GM18870 (cell line): ENCODE measurements around the gene GNL1.
"Not testable (repeated sequence)": the region's sequence is repeated elsewhere in the genome, so short reads cannot be mapped to it uniquely, and the experiment has no call there.

Experiments
- ATAC-seq: cut with Tn5 transposase; IDR thresholded peaks from one replicate; pipeline ENCODE4 v1.9.1; 2021; ENCODE audit warnings: moderate library complexity; ENCODE audit not compliant: unreplicated experiment

GNL1 gene

GRCh38 chr6:30533460-30534294, 22.6 kb downstream of the GNL1 start:
- ATAC-seq: no peak

DNA sequence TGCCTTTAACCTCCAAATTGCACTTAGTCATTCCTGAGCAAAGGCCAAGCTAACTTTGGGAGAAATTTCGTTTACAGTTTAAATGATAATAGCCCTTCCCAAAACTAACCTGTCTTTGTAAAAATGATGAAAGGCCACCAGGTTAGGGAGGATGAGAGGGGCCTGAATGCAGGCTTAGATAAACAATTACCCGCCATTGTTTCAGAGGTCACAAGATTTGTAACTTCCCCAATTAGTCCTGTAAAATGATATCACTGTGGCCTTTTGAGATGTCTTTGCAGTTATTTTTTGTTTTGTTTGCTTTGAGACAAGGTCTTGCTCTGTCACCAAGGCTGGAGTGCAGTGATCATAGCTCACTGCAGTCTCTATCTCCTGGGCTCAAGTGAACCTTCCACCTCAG, 26.3 kb downstream of the GNL1 start:
- no peak for ATAC-seq

DNA sequence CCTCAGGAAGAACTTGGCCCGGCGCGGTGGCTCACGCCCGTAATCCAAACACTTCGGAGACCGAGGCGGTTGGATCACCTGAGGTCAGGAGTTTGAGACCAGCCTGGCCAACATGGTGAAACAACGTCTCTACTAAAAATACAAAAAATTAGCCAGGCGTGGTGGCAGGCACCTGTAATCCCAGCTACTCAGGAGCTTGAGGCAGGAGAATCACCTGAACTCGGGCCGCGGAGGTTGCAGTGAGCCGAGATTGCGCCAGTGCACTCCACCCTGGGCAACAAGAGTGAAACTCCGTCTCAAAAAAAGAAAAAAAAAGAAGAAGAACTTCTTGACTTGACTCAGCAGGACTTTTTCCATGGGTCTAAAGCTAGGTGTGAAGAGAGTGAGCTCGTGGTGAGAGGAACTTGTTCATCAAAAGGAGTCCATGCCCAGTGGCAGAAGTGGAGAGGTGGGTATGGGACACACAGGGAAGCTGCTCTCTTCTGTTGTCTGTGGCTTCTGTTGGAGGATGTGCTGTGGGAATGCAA, 26.9 kb downstream of the GNL1 start:
- not testable (repeated sequence) for ATAC-seq

- ATAC-seq: not testable (repeated sequence)
Observed at GRCh38 chr6:30526444-30526843, 29.8 kb downstream of the GNL1 start.

DNA sequence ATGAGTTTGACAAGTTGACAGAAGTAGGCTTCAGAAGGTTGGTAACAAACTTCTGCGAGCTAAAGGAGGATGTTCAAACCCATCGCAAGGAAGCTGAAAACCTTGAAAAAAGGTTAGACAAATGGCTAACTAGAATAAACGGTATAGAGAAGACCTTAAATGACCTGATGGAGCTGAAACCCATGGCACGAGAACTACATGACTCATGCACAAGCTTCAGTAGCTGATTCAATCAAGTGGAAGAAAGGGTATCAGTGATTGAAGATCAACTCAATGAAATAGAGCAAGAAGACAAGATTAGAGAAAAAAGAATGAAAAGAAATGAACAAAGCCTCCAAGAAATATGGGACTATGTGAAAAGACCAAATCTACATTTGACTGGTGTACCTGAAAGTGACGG, 34.3 kb downstream of the GNL1 start:
- ATAC-seq: not testable (repeated sequence)

GRCh38 chr6:30521082-30521481, 35.2 kb downstream of the GNL1 start:
- not testable (repeated sequence) for ATAC-seq

DNA sequence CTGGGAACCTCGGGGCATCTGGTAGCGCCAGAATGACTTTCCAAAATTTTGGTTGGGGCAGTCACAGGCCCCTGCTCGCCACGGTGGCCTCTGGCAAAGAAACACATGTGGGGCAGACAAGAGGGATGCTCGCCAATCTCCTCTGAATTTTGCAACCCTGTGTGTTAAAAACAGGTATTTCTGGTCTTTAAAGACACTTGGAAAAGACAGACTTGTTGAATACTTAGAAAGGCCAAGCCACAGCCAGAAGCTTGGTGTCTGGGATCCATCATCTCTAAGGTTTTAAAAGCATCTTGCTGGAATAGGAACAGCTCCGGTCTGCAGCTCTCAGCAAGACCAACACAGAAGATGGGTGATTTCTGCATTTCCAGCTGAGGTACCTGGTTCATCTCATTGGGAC, 35.8 kb downstream of the GNL1 start:
- no peak for ATAC-seq

DNA sequence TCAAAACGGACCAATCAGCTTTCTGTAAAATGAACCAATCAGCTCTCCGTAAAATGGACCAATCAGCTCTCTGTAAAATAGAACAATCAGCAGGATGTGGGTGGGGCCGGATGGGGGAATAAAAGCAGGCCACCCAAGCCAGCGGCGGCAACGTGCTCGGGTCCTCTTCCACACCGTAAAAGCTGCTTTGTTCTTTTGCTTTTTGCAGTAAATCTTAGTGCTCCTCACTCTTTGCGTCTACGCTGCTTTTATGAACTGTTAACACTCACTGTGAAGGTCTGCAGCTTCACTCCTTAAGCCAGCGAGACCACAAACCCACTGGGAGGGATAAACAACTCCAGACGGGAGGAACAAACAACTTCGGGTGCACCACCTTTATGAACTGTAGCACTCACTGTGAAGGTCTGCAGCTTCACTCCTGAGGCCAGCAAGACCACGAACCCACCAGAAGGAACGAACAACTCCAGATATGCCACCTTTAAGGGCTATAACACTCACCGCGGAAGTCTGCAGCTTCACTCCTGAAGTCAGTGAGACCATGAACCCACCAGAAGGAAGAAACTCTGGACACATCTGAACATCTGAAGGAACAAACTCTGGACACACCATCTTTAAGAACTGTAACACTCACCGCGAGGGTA, 37.7 kb downstream of the GNL1 start:
- ATAC-seq: not testable (repeated sequence)

DNA sequence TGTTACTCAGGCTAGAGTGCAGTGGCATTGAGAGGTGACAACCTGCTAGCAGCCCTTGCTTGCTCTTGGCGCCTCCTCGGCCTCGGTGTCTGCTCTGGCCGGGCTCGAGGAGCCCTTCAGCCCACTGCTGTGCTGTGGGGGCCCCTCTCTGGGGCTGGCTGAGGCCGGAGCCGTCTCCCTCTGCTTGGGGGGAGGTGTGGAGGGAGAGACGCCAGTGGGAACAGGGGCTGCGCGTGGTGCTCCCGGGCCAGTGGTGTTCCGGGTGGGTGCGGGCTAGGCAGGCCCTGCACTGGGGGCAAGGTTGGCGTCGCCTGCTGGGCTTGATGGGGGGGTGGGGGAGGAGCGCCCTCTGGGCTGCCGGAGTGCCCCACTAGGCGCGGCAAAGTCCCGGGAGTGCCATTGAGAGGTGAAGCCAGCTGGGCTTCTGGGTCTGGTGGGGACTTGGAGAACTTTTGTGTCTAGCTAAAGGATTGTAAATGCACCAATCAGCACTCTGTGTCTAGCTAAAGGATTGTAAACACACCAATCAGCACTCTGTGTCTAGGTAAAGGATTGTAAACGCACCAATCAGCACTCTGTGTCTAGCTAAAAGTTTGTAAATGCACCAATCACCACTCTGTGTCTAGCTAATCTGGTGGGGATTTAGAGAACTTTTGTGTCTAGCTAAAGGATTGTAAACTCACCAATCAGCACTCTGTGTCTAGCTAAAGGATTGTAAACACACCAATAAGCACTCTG, 38.4 kb downstream of the GNL1 start:
- ATAC-seq: not testable (repeated sequence)

- ATAC-seq: not testable (repeated sequence)
Observed at GRCh38 chr6:30516754-30517076, 39.6 kb downstream of the GNL1 start.

- ATAC-seq: peak; percentile 61
Observed at GRCh38 chr6:30515944-30516753, 40.1 kb downstream of the GNL1 start.

DNA sequence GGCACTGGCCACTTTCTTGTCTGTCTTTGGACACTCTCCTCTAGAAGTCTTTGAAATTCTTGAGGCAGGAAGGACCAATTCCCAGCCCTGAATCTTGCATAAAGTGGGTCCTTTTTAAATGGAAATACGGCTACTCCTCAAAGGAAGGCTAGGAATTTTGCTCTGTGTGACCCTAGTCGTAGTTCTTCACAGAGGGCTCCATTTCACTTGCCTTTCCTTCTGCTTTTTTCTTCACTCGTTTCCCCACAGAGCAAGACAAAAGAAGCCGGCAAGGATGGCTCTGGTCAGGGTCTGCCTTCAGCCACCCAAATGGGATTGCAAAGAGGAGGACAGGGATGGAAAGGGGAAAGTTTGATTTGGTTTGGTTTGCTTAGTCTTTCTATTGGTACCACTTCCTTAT, 41.2 kb downstream of the GNL1 start:
- no peak for ATAC-seq

DNA sequence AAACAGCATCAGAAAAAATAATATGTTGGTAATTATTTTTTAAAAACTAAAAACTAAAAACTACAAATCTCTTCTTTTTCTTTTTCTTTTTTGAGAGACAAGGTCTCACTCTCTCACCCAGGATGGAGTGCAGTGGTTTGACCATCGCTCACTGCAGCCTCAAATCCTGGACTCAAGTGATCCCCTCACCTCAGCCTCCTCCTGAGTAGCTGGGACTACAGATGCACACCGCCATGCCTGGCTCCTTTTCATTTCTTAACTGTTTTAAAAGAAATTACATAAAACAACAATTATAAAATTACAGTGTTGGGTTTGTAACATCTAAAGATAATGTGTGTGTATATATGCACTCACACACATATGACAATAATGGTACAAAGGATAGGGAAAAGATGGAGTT, 42.8 kb downstream of the GNL1 start:
- no peak for ATAC-seq

- no peak for ATAC-seq
Observed at GRCh38 chr6:30511169-30511546, 45.1 kb downstream of the GNL1 start.

- ATAC-seq: no peak
Observed at GRCh38 chr6:30510419-30511168, 45.7 kb downstream of the GNL1 start.

DNA sequence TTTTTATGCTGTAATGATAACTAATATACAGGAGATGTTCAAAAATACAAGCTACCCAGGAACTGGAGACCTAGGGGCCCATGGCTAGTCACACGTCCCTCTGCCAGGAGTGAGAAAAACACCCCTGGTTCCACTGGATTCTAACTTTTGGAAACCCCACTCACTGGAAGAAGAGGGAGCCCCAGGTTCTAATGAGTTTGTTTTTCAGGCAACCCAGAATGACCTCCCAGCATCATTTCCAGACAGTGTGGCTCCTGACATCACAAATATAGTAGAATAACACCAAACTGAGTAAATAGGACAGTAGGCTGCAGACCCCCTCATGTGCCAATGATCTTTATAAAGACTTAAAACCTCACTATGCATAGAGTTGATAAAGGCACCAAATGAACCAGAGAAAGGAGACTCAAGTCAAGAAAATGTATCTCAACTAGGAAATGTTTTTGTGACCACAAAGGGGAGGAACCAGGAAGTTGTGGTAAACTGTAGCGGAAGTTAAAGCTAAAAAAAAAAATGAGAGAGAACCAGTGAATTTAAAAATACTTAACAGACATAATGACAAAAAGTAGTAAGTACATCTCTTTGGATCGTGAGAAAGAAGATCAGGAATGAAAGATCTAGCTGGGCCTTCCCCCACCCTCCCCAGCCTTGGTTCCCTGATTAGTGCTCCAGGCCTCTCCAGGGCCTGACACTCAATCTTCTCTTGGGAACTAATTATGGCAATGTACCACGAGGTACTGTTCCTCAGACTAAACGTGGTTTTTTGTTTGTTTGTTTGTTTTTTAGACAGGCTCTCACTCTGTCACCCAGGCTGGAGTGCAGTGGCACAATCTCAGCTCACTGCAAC, 47.2 kb downstream of the GNL1 start:
- no peak for ATAC-seq

DNA sequence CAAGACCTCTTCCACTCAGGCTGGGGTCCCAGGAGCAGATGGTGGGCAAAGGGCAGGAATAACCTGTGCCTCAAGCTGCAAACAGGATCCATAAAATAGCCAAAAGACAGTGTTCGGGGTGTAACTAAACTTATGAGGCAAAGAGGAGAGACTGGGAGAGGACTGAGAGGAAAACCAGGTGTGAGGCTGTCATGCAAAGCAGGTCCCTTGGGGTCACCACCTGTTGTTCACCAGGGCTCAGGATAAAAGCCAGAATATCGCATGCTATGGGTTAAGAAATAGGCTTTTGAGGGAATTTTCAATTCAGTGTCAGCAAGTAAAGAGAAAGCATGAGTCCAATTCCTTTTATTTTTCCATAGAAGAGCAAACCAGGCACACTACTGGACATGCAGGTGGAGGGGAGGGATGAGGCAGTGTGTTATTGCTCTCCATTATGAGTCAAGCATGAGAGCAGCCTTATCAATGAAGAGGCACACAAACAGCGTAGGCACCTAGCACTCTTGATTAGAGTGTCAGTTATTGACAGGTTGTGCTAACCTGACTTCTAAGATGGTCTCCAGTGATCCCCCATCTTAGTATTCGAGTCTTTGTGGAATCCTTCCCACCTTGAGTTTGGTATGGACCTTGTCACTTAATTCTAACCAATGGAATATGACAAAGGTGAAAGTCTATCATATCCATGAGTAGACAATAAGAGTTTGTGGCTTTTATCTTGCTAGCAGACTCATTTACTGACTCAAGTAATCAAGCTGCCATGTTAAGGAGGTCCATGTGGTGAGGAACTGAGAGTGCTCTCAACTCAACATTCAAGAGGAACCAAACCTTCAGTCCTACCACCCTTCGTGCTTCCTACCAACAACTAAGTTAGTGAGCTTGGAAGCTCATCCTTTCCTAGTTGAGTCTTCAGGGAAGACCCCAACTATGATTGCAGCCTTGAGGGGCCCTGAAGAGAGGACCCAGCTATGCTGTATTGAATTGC, 48.2 kb downstream of the GNL1 start:
- no peak for ATAC-seq
